ENCODE measurements around the gene EFEMP2. TPM values are rescaled to one million over a fixed set of nuclear protein-coding genes. Genes with fewer than 3 reads are reported as not detected.

EFEMP2 gene
- total RNA-seq, 1 donor from 2014 or later: 97.3 TPM

DNA sequence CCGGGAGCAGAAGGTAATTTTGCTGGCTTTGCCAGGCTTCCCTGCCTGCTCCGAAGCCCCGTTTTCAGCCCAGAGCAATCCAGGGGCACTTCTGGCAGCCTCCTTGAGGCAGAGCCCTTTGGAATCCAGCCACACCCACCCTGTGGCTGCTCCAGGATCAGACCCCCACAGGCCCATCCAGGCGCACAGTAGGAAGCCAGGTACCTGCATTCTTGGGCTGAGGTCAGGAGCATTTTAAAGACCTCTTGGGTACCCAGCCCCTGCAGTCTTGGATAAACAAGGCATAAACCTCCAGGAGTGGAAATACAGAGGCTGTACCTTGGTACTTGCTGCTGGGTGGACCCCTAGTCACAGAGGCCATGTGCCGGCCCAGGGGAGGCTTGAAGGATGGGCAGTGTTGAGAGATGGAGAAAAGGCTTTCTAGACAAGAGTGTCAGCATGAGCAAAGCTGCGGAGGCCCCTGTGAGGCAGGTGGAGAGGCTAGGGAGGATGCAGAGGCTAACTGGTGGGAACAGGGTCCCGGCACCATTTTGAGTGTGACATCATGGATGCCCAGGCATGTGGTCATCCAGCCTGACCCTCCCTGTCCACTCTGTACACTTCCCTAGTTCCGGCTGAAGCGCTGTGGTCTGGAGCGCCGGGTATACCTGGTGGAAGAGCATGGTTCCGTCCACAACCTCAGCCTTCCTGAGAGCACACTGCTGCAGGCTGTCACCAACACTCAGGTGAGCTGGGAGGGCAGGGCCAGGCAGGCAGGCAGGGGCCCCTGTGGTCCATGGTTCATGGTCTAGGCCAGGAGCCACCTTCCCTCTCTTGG lies 8.5 kb downstream of the EFEMP2 start:
- no peak overlapping the region for H3K27ac ChIP-seq (ENCODE audit: low read depth, low read length)
- Mint-ChIP-seq H3K27me3 (ENCODE audit: low read depth, unreplicated experiment) (no peaks in the 10 kb centered on the region), H3K4me3 (ENCODE audit: unreplicated experiment) (peak overlapping the region; percentile 67), H3K9me3 (ENCODE audit: unreplicated experiment) (no peaks in the 10 kb centered on the region), H3K36me3 (ENCODE audit: low read depth, unreplicated experiment) (peaks cover 15% of the 10 kb centered on the region), H3K4me1 (ENCODE audit: low read depth, unreplicated experiment) (peaks cover 20% of the 10 kb centered on the region), H3K27ac (ENCODE audit: unreplicated experiment) (peak overlapping the region; percentile 44)
- no peak overlapping the region for H3K9ac ChIP-seq (ENCODE audit: low read length)
- FAIRE-seq: no peak
- H3K4me3 ChIP-seq (ENCODE audit: insufficient read depth, low read depth, low read length): no peak overlapping the region
- peaks cover 31% of the 10 kb centered on the region for H3K4me1 ChIP-seq (ENCODE audit: insufficient read depth, low read length)
- peaks cover 73% of the 10 kb centered on the region for H4K20me1 ChIP-seq (ENCODE audit: insufficient read depth, low read length)
- no peak for DNase-seq (ENCODE audit: low read depth)
- TF ChIP-seq, protein P1, sequence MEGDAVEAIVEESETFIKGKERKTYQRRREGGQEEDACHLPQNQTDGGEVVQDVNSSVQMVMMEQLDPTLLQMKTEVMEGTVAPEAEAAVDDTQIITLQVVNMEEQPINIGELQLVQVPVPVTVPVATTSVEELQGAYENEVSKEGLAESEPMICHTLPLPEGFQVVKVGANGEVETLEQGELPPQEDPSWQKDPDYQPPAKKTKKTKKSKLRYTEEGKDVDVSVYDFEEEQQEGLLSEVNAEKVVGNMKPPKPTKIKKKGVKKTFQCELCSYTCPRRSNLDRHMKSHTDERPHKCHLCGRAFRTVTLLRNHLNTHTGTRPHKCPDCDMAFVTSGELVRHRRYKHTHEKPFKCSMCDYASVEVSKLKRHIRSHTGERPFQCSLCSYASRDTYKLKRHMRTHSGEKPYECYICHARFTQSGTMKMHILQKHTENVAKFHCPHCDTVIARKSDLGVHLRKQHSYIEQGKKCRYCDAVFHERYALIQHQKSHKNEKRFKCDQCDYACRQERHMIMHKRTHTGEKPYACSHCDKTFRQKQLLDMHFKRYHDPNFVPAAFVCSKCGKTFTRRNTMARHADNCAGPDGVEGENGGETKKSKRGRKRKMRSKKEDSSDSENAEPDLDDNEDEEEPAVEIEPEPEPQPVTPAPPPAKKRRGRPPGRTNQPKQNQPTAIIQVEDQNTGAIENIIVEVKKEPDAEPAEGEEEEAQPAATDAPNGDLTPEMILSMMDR (IDR thresholded peaks at IDR 0.05; ENCODE audit: insufficient read depth, low read depth, low read length): no peak
- TF ChIP-seq EZH2 (IDR thresholded peaks at IDR 0.05; ENCODE audit: insufficient read depth, low read length): no peak
- H3K4me2 ChIP-seq (ENCODE audit: low read length): no peak overlapping the region
- peaks cover 30% of the 10 kb centered on the region for H3K36me3 ChIP-seq (ENCODE audit: insufficient read depth, low read length)
- no peak overlapping the region for H2AFZ ChIP-seq (ENCODE audit: low read depth, low read length)
- peaks cover 50% of the 10 kb centered on the region for H3K79me2 ChIP-seq (ENCODE audit: insufficient read depth, low read length)
- no peaks in the 10 kb centered on the region for H3K9me3 ChIP-seq (ENCODE audit: insufficient read depth, low read depth, low read length)
- no peaks in the 10 kb centered on the region for H3K27me3 ChIP-seq (ENCODE audit: insufficient read depth, low read length)

DNA sequence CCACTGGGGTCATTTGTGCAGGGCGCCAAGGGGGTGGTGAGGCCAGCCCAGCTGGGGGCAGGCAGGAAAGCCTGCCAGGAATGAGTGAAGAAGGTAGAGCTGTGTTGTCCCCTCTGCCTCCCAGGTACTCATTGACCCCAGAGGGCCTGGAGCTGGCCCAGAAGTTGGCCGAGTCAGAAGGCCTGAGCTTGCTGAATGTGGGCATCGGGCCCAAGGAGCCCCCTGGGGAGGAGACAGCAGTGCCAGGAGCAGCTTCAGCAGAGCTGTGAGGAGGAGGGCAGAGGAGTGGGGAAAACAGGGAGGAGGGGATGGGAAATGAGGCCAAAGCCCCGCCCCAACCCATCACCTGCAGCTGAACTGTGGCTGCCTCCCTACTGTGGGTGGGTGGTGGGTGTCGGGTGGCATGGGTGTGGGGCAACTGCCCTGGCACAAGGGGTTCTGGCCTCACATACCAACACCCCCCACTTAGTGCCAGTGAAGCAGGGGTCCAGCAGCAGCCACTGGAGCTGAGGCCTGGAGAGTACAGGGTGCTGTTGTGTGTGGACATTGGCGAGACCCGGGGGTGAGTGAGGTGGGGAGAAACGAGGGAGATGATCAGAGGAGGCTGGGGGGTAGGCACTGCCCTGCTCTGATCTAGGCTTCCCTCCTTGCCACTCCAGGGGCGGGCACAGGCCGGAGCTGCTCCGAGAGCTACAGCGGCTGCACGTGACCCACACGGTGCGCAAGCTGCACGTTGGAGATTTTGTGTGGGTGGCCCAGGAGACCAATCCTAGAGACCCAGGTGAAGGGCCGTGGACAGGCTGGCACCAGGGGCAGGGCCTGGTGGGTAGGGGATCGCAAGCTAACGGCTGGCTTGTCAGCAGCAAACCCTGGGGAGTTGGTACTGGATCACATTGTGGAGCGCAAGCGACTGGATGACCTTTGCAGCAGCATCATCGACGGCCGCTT lies 9.4 kb downstream of the EFEMP2 start:
- peaks cover 39% of the 10 kb centered on the region for H3K4me1 ChIP-seq (ENCODE audit: insufficient read depth, low read length)
- peaks cover 64% of the 10 kb centered on the region for H4K20me1 ChIP-seq (ENCODE audit: insufficient read depth, low read length)
- Mint-ChIP-seq H3K27ac (ENCODE audit: unreplicated experiment) (peak overlapping the region; percentile 47), H3K9me3 (ENCODE audit: unreplicated experiment) (no peaks in the 10 kb centered on the region), H3K4me3 (ENCODE audit: unreplicated experiment) (peak overlapping the region; percentile 95), H3K27me3 (ENCODE audit: low read depth, unreplicated experiment) (no peaks in the 10 kb centered on the region), H3K36me3 (ENCODE audit: low read depth, unreplicated experiment) (peaks cover 13% of the 10 kb centered on the region), H3K4me1 (ENCODE audit: low read depth, unreplicated experiment) (peaks cover 16% of the 10 kb centered on the region)
- peaks cover 26% of the 10 kb centered on the region for H3K36me3 ChIP-seq (ENCODE audit: insufficient read depth, low read length)
- FAIRE-seq: no peak
- peaks cover 42% of the 10 kb centered on the region for H3K79me2 ChIP-seq (ENCODE audit: insufficient read depth, low read length)
- H3K4me3 ChIP-seq (ENCODE audit: insufficient read depth, low read depth, low read length): no peak overlapping the region
- TF ChIP-seq, protein P1 (IDR thresholded peaks at IDR 0.05; ENCODE audit: insufficient read depth, low read depth, low read length): no peak
- no peak for TF ChIP-seq EZH2 (IDR thresholded peaks at IDR 0.05; ENCODE audit: insufficient read depth, low read length)
- no peak overlapping the region for H3K27ac ChIP-seq (ENCODE audit: low read depth, low read length)
- no peaks in the 10 kb centered on the region for H3K27me3 ChIP-seq (ENCODE audit: insufficient read depth, low read length)
- H2AFZ ChIP-seq (ENCODE audit: low read depth, low read length): no peak overlapping the region
- DNase-seq (ENCODE audit: low read depth): no peak
- H3K9me3 ChIP-seq (ENCODE audit: insufficient read depth, low read depth, low read length): no peaks in the 10 kb centered on the region
- peak overlapping the region; percentile 96 for H3K4me2 ChIP-seq (ENCODE audit: low read length)
- H3K9ac ChIP-seq (ENCODE audit: low read length): peak overlapping the region; percentile 89
